ENCODE measurements around the gene ART3.

DNA sequence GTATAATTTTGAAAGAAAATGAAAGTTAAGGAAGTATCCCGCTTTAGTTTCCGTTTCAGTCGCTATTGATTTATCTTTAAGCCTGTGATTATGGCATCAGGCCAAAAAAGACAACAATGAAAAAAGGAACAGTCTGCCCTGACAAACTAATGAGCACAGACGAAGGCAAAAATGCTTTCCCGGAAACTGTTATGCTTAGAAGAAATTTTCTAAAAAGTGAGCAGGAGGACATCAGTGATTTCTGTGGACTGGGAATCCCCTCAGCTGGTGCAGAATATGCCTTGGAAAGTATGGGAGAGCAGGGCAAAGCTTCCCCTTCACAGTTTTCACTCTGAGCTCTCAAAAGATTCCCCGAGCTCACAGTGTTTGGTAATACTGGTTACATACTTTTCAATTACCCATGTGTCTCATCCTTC is 46.2 kb upstream of the ART3 start:
- TF ChIP-seq, protein P1, sequence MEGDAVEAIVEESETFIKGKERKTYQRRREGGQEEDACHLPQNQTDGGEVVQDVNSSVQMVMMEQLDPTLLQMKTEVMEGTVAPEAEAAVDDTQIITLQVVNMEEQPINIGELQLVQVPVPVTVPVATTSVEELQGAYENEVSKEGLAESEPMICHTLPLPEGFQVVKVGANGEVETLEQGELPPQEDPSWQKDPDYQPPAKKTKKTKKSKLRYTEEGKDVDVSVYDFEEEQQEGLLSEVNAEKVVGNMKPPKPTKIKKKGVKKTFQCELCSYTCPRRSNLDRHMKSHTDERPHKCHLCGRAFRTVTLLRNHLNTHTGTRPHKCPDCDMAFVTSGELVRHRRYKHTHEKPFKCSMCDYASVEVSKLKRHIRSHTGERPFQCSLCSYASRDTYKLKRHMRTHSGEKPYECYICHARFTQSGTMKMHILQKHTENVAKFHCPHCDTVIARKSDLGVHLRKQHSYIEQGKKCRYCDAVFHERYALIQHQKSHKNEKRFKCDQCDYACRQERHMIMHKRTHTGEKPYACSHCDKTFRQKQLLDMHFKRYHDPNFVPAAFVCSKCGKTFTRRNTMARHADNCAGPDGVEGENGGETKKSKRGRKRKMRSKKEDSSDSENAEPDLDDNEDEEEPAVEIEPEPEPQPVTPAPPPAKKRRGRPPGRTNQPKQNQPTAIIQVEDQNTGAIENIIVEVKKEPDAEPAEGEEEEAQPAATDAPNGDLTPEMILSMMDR (conservative IDR thresholded peaks at IDR 0.05; ENCODE audit: low read depth, low read length), result no peak
- no peak for TF ChIP-seq EZH2 (IDR thresholded peaks at IDR 0.05; ENCODE audit: low read length, unreplicated experiment)
